HG02759 (cell line): ENCODE data around the gene NFS1.
A peak's percentile ranks its signal among the peaks of the same experiment; 100 is the strongest.
"Not testable (repeated sequence)": the region's sequence is repeated elsewhere in the genome, so short reads cannot be mapped to it uniquely, and the experiment has no call there.

Experiments
- ATAC-seq: cut with Tn5 transposase; IDR thresholded peaks from one replicate; pipeline ENCODE4 v1.9.1; 2021; ENCODE audit warnings: mild to moderate bottlenecking, moderate library complexity; ENCODE audit not compliant: unreplicated experiment

NFS1 gene

DNA sequence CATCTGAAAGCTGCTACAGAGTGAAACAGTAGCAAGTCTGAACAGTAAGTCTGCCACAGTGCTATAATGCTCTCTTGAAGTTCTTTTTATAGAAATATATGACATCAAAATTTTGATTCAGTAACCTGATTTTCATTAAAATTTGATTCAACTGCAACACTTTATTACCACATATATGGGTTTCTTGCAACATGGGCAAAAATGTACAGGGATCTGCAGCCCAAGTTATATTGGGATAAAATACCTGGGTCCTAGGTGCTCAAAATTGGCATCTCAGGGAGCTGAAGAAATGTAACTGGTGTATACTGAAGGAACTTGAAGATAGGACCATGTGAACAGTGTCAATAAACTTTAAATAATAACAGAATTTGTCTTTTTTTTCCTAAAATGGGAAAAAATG lies 10.9 kb upstream of the NFS1 start:
- ATAC-seq, result no peak

DNA sequence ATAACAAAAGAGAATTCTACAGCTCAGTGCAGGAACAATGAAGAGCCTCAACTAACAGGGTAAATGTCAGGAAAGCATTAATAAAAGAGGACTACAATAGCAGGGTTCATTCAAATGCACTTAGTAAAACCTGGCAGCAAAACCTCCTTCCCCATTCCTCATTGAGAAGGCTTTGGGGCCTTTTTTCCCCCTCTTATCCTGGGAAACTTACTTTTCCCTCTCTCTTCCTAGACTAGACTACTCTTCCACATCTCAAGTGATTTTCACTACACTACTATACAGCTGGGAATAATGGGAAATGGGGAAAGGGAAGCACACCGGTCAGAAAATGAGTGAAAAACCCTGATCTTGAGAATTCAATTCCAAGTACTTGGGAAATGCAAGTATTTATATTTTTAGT lies 10.1 kb upstream of the NFS1 start:
- no peak for ATAC-seq

DNA sequence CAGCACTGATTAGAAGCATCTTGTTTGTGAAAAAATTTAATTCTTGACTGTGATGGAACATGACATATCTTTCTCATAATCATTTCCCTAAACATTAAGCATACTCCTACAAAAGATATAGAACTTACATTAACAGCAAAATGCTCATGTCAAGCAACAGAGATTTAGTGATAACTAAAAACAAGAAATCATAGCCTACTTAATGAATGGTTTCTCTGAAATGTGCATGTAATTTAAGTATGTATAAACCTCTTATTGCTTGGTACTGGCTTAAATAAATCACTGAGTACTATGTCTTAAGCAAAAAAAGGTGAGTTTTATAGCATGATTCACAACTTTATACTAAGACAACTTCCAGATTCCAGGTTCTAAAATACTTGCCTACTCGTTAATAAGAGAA lies 9.3 kb upstream of the NFS1 start:
- ATAC-seq, result no peak

DNA sequence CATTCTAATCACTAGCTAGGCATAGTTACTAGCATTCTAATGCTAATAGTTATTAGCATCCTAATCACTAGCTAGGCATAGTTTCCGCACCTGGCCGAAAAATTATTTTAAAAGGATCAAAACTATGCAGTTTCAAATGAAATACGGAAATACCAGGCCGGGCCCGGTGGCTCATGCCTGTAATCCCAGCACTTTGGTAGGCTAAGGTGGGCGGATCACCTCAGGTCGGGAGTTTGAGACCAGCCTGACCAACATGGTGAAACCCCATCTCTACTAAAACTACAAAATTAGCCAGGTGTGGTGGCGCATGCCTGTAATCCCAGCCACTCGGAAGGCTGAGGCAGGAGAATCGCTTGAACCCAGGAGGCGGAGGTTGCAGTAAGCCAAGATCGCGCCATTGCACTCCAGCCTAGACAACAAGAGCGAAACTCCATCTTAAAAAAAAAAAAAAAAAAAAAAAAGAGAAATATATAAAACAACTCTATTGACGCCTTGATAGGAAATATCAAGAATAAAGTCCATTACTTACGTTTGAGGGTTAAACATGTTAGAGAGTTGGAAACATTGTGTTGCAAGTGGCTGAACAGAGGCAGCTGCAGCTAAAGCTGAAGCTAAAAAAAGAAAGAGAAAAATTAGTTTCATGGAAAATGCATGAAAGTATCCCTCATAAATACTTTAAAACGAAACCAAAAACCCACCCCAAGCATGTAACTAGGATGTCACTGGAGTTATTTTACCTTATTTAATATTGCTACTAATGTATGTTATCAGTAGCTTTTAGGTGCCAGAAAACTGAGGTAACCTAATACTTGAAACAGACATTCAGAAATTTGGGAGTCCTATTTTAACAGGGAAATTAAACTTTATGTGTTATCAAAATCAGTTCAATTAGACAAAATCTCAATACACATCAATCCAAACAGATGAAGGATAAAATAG lies 7.7 kb upstream of the NFS1 start:
- ATAC-seq, result not testable (repeated sequence)

DNA sequence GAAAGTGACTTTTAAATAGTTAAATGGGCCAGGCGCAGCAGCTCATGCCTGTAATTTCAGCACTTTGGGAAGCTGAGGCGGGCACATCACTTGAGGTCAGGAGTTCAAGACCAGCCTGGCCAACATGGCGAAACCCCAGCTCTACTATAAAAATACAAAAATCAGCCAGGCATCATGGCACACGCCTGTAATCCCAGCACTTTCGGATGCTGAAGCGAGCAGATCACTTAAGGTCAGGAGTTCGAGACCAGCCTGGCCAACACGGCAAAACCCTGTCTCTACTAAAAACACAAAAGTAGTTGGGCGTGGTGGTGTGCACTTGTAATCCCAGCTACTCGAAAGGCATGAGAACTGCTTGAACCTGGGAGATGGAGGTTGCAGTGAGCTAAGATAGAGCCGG lies 6.7 kb upstream of the NFS1 start:
- ATAC-seq, result not testable (repeated sequence)

DNA sequence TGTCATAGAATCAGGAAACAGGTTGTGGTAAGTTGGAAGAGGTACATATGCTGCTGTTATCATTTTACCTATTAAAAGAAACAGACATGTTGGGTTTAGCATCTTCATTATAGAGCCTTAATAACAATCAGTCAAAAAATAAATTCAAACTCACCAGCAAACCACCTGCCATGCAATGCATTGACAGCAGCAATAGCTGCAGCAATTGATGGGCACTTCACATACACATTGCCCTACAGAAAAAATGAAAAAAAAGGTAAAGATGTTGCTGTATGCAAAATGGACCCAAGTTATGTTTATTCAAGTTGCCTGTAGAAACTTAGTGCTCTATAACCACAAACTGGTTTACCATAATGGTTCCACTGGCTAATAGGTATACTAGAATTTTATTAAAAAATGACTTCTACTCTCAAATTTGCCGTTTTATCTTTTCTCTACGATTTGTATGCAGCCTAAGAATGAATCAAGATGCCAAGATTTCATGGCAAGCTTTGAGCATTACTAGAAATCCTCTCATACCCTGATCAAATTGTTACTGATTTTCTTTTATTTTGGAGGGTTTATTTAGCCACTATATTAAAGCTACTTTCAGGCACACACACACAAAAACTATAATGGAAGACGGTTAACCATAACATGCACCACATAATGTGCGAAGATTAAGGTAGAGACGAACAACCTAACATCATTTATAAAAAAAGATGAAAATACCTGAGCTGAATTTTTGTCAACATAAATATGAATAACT lies 5.5 kb upstream of the NFS1 start:
- ATAC-seq, result no peak

DNA sequence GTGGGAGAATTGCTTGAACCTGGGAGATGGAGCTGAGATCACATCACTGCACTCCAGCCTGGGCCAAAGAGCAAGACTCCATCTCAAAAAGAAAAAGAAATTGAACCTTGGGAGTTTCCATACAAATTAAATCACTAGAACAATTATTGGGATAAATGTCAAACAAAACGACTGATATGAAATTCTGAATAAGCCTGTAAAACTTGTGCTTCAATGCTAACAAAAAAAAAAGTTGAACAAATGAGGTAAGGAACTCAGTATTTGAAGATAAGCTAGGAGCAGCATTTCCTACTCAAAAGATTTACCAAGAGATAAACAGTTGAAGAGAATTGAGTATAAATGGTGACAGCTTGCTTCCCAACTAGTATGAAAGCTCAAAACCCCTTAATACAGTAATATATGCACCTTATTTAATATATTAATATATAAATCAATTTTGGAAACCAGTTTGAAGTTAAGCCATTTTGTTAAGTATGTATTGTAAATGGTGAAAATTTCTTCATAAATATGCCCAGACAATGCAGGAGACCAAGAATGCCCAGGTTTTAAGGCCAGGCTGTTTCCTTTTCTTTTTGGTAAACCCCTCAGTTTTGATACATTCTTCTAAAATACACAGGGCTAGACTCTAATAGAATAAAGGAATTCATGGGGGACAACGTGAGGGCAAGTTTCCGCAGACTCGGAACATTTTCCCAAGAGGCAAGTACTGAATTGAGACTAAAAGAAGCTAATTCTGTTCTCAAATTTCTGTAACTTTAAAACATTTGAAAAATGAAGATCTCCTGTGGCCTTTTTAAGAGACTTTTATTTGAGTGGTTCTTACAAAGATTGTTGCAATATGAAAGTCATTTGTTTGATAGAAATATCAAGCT lies 3.9 kb upstream of the NFS1 start:
- ATAC-seq, result no peak

DNA sequence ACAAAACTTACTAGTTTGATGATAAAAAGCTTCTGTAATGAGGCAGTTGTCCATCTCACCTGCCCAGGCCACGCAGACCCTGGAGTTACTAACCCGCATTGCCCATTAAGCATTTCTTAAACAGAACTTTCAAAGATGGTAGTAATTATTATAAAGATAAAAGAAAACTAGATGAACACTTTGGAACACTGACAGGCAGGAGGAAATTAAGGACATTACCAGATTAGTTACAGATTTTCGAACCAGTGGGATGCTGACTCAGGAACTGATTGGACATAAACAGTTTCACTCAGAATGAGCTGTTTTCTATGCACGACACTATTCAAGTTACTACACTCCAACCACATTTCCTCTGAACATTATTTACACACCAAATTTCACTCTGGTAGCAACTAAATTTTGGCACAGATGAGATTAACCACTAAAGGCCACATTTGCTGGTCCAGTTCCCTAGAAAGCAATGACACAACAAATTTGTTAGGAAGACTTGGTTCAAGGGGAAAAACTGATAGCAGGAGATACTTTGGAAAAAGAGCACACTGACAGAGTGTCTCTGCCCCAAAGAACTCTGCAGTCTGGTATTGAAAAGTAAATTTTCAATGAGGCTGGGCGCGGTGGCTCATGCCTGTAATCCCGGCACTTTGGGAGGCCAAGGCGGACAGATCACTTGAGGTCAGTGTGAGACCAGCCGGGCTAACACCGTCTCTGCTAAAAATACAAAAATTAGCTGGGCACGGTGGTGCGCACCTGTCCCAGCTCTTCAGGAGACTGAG lies 3.1 kb upstream of the NFS1 start:
- no peak for ATAC-seq

DNA sequence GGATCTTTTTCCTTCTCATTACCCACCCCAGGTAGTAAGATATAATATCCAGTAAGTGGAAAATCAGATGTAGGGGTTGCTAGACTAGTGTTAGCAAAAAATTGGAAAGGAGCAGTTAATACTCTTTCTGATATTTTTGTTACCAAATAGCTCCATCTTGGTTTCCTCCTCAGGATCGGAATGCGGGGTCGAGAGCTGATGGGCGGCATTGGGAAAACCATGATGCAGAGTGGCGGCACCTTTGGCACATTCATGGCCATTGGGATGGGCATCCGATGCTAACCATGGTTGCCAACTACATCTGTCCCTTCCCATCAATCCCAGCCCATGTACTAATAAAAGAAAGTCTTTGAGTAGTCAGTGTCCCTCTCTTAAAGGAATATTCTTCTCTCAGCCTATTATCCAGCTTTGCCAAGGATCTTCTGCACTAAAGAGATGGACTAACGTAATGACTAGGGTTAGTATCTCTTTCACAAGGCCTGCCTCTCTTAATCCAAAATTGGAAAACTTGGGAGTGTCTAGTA lies 1.5 kb upstream of the NFS1 start:
- ATAC-seq, result no peak

DNA sequence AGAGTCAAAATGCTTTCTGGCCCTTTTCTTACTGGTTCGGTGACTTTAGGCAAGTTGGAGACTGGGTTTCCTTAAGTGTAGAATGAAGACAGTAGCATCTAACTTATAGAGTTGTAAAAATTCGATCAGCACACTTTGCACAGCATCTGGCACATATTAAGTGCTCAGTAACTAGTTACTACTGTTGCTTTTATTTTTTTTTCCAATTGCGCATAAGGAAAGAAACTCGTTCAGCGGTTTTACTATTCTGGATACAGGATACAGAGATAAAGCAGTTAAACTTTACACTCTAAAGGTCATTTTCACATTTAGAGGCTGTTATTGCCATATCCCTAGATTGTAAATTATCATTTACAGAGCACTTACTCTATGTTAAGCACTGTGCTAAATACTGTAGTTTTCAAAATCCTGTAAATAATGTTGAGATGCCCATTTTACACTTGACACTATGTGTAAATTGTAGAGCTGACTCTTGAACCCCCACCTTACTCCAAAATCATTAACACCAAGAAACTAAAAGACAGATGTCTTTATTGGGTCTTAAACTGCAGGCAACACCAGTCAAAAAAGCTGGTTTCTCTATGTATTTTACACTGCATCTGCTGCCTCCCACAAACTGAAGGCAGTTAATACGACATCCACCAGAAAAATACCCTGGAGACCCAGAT lies 939 bp upstream of the NFS1 start:
- no peak for ATAC-seq

DNA sequence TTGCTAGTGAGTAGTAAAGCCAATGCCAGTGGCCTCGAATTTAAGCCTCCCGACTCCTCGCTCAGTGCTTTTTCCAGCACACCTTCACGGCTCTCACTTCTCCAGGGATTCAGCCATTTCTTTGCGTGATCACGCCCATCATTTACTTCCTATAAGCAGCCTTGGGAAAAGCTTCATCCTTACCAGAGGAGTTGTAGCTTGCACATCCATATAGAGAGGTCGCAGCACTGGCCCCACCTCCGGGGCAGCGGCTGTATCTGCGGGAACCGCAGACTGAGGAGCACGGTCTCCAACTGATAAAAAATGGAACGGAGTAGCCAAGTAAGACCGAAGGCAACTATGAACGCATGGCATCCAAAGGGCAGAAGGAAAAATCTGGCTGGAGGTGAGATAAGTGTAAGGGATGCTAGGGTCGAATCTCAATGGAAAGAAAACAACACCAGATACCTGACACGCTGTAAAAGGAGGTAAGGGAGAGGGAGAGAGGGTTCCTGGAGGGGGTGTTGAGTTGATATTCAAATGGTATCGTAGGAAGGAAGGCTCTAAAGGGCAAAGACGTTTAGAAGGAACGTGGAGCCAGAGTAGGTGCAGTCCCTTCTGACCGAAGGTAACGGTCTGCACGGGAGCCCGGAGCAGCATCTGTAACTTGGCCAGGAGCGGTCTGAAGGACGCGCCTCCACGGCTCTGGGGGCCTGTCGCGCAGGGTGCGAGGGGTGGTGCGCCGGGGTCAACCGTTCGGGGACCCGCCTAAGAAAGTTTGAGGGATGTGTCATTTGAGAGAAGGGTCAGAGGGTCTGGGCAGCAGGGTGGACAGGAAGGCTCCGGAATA lies 640 bp downstream of the NFS1 start:
- peak; percentile 33 for ATAC-seq

DNA sequence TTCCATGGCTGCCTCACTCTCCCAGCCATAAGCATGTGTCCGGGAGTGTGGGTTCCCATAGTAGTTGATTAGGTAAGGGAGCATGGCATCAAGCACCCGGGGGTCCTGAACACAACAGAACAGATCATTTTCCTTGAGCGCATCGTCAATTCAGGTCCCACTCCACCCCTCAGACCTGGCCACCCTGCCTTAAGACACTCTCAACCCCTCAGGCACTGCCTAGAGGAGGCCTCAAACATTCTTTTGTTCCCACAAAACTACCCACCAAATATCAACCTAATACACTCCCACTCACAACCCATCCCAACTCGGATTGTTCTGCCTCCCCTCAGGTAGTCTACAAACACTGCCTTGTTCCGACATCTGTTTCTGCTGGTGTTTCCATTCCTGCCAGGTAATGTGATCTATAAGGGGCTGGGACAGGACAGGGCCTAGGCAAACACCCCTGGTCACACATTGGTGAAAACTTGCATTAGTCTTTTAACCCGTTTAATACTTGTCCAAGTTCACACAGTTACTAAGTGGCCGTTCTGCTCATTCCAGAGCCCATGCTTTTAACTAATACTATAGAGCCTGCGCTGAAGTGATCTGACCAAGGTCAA lies 1.4 kb downstream of the NFS1 start:
- no peak for ATAC-seq

DNA sequence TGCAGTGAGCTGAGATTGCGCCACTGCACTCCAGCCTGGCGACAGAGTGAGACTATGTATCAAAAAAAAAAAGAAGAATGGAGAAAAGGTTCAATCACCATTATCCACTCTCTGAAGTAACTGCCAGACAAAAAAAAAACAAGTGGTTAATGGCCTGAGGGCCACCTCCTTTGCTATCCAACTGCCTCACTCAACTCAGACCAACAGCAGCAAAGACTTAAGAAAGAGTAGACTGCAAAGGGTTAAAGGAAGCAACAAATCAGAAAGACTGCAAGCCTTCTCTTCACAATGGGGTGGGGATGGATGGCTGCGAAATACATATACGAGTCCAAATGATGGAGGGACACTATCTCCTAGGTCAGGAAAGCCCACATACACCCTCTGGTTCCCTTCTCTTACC lies 3.2 kb downstream of the NFS1 start:
- ATAC-seq, result no peak

DNA sequence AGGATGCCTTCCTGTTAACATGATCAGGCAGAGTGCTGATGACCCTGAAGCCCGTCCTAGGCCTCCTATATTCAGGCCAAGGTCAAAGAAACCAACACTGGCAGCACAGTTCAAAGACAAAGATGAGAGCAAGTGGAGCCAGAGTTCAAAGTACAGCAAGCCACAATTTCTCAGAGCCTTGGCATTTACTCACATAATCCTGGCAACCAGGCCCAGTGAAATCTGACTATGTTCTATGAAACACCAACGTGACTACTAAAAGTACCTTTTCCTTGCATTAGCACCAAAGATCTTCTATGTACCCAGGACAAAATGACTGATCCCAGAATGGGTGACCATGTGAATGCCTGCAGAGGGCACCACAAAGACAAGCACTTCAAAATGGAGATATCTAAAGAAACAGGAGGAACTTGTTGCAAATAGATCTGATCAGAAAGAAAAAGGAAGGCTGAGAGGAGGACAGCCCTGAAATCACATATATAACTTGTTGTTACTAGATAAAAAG lies 3.9 kb downstream of the NFS1 start:
- ATAC-seq, result no peak

DNA sequence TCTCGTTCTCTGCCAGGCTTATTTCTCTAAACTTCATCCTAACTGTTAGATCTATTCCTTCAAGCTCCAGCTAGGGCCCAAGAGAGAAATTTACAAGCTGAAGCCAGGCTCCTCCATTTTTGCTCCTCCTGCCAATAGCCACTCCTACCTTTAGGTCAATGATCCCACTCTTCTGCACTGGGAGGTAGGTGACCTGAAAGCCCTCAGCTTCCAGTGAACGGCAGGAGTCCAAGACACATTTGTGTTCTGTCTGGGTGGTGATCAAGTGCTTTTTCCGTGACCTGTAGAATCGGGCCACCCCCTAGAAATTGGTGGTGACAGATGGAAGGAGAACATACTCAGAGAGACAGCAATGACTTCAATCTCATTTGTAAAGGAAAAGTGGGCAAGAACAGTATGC lies 8.9 kb downstream of the NFS1 start:
- no peak for ATAC-seq

DNA sequence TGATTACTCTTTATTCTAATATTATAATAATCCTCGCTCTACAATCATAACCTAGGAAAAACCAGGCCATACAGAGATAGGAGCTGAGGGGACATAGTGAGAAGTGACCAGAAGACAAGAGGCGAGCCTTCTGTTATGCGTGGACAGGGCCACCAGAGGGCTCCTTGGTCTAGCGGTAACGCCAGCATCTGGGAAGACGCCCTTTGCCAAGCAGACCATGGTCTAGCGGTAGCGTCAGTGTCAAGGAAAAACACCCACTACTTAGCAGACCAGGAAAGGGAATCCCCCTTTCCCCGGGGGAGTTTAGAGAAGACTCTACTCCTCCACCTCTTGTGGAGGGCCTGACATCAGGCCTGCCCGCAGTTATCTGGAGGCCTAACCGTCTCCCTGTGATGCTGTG lies 12.3 kb downstream of the NFS1 start:
- not testable (repeated sequence) for ATAC-seq

DNA sequence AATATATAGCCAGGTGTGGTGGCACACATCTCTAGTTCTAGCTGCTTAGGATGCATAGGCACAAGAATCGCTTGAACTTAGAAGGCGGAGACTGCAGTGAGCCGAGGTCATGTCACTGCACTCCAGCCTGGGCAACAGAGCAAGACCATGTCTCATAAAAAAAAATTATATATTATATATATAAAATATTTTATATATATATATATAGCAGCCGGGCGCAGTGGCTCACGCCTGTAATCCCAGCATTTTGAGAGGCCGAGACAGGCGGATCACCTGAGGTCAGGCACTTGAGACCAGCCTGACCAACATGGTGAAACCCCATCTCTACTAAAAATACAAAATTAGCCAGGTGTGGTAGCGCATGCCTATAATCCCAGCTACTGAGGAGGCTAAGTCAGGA lies 13.8 kb downstream of the NFS1 start:
- ATAC-seq, result not testable (repeated sequence)

DNA sequence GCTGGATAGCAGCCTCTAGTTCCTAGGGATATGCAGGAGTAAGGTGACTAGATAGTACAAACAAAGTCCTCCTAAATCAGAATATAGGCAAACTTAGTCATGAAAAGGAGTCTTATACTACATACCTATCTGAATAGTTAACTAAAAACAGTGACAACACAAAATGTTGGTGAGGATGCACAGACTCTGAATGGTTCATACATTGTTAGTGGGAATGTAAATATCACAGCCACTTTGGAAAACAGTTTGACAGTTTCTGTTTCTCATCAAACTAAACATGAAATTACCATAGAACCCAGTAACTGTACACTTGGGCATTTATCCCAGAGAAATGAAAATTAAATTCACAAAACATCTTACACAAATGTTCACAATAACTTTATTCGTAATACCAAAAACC lies 17.2 kb downstream of the NFS1 start:
- ATAC-seq, result no peak
